RPMI7951 (cell line): ENCODE data around the gene CDC14B. TPM values are rescaled to one million over a fixed set of nuclear protein-coding genes. Genes with fewer than 3 reads are reported as not detected.

ENCODE experiments used
- DNase-seq: peaks from one replicate; pipeline ENCODE4 v3.0.0-alpha.2; 2012; ENCODE audit warnings: low read depth
- total RNA-seq: library from RNA; depleted of rRNA; stranded (reverse); fragments of >200 nt; shearing (Covaris generic); gene quantifications from 2 replicates; pipeline ENCODE4 v1.2.3, GENCODE V29; 2014

CDC14B gene
- total RNA-seq, 1 experiment from 2014 or later, result 15.5 TPM

DNA sequence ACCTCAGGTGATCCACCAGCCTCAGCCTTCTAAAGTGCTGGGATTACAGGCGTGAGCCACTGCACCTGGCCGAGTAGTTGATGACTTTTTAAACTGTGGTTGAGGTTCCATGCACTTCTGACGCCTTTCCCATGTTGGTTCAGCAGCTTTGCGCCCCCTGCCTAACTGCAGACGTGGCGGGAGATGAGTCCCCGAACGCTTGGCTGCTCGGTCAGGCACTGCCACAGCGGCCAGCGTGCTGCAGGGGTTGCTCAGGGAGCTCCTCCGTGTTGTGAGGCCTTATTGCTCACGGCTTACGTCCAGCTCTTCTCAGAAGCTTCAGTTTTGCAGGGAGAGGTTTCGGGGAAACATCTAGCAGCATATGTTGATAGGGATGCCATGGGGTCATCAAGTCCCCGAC, 134.4 kb downstream of the CDC14B start:
- DNase-seq, result no peak

DNA sequence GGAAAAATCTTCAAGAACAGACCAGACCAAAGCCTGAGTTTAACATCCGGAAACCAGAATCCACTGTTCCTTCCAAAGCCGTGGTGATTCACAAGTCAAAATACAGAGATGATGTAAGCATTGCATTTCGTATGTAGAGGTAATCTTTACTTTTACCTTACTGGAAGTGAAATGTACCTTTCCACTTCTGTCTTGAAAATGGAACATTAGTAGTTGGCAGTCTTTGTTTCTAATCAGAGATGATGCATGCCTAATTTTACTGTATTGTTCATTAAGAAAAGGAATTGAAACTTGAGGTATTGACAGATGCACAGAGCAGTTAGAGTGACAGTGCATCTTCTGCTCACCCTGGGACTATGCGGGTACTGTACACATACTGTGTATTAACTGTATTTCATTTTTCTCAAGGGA, 135.1 kb downstream of the CDC14B start:
- DNase-seq, result no peak

DNA sequence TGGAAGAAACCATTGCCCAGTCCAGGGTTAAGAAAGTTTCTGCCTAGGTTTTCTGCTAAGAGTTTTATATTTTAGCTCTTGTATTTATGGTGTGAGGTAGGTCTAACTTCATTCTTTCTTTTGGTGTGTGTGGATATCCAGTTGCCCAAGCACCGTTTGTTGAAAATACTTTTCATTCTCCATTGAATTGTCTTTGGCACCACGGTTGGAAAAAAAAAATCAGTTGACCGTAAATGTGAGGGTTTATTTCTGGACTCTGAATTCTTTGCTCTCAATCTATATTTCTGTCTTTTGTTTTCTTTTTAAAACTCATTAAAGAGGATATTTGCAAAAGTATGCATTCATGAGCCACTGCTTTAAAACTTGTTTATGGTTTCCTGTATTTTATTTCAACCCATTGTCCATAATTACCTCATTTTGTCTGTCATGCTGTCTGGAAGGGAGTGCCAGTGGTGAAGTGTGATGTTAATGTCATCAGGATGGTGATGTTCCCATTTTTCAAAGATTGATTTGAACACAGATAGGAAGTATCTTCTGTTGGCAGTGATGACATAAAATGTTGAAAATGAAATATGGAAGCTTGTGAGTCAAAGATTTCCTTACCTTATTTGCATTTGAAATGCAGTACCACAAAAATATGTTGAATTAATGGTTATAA, 135.8 kb downstream of the CDC14B start:
- DNase-seq, result no peak

DNA sequence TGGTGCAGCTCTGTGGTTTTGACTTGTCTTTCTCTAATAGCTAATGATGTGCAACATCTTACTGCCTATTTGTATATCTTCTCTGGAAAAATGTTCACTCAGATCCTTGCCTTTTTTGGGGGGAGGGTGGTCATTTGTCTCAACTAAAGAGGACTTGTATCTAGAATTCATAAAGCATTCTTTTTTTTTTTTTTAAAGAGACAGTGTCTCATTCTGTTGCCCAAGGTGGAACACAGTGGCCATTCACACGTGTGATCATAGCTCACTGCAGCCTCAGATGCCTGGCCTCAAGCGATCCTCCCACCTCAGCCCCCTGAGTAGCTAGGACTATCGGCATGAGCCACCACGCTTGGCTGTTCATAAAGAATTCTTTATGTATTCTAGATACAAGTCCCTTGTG, 136.4 kb downstream of the CDC14B start:
- DNase-seq, result no peak

DNA sequence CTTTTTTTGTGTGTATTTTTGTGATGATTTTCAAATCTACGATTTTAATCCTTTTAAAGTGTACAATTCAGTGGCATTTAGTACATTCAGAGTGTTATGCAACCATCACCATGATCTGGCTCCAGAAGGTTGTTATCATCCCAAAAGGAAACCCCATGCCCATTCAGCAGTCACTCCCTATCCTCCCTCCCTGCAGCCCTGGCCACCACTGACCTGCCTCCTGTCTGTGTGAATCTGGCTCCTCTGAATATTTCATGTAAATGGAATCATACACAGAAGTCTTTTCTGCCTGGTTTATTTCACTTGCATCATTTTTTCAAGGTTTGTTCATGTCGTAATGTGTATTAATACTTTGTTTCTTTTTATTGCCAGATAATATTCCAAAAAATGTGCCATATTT, 137.2 kb downstream of the CDC14B start:
- no peak for DNase-seq

DNA sequence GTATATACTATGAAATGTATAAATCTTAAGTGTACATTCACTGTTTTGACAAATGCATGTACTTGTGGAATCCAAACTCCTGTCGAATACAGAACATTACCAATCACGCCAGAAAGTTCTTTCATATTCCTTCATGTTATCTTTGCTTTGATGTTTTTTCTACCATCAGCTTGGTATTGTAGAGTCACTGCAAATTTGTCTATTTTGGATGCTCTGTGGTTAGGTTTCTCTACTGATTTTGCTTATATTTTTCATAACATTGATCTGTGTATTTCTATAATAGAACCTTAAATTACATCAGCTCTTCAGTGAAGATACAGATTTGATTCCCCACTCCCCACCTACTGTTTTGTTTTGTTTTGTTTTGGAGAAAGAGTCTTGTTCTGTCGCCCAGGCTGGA, 138.9 kb downstream of the CDC14B start:
- DNase-seq, result no peak

DNA sequence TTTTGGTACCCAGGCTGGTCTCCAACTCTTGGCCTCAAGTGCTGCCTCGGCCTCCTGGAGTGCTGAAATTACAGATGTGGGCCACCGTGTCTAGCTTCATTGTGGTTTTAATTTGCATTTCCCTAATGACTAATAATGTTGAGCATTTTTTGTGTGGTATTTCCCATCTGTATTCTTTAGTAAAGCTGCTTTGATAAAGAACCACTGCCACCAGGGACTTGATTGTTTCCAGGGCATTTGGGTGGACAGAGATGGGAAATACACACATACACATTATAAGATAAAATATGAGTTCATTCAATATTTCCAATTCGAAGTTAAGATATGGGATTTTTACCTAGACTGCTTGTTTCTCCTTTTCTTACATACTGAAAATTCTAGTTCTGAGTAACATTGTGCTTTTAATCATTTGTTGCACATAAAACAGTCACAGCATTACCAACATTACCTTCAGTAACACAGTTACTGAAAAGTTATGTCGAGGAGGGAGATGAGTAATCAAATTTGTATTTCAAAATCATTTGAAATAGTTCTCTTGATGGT, 140.7 kb downstream of the CDC14B start:
- DNase-seq, result peak; percentile 62

DNA sequence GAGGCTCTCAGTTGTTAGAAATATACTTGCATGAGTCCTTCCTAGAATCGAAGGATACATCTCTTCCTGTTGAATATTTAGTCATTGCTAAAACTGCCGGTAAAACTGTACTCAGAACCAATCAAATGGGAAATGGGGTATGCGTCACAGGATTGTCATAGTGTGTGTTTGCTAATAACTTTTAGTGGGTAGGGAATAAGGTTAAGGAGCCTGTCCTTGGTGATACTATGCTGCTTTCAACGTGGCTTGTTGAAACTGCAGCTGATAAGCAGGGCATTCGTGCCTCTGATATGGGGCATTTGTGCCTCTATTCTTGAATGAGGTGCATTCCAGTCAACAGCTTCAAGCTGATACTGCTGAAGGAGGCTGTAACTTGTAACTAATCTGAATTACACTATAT, 143.1 kb downstream of the CDC14B start:
- DNase-seq, result peak; percentile 47

DNA sequence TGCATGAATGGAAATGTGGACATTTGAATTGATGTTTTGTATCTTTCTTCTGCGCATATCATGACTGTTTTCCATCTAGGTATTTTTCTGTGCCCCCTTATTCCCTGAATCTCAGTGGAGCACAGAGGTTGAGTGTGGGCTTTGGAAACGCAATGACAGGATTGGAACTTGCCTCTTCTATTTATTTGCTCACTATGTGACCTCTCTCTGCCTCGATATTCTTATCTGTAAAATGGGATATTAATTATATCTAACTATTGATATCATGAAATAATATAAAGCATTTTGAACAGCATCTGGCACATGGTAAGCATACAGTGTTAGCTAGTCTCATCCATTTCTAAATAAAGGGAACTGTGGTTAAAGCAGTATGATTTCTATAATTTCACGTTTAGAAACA, 143.6 kb downstream of the CDC14B start:
- DNase-seq, result no peak

DNA sequence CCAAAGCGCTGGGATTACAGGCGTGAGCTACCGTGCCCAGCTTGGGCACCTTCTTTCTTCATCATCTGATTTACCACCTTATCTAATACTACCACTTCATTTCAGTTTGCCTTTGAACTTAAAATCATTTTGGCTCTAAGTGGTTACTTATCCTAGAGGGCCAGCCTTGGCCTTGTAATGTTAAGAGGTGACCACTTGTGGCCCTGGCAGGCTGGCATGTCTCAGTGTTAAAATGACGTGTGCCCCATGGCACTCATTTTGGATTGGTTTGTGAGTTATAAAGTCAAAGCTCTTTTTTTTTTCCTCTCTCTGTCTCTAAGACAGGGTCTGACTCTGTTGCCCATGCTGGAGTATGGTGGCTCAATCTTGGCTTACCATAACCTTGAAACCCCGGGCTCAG, 151.9 kb downstream of the CDC14B start:
- DNase-seq, result no peak

DNA sequence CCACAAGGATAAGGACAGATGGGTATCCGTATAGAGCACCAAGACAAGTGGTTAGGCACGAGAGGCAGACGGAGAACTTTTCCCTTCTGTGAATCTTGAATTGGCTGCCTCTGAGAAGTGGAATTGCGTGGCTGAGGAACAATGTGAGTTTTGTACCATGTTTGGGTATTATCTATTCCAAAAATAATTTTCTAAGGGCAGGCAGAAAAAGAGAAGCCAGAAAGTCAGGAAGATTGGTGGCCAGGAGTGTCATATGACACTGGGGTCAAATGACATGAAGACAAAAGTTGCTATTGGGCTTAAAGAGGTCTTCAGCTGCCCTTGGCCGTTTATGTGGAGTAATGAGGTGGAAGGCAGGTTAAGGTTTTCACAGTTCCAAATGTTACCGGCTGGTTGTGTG, 155.2 kb downstream of the CDC14B start:
- DNase-seq, result no peak

DNA sequence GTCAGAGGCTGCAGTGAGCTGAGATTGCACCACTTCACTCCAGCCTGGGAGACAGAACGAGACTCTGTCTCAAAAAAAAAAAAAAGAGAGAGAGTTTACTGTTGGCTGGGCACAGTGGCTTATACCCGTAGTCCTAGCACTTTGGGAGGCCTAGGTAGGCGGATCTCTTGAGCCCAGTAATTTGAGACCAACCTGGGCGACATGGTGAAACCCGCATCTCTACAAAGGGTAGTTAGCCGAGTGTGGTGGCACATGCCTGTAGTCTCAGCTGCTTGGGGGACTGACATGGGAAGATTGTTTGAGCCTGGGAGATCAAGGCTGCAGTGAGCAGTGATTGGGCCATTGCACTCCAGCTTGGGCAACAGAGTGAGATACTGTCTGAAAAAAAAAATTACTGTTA, 157.1 kb downstream of the CDC14B start:
- DNase-seq, result no peak

DNA sequence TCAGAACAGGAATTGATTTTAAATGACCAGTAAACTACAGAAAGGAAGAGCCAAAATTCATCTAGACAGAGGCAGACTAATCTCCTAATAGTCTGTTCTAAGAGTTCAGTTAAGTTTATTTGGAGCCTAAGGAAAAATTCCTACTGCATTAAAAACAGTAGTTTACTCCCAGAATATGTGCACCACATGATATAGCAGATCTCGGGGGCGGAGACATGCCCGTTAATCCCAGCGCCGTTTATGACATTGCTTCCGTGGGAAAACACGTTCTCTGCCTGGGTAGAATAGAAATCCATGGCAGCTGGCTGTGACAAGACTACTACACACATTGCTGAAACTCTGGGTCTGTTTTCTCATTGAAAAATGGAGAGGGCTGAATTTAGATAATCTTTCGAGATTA, 158.3 kb downstream of the CDC14B start:
- peak; percentile 60 for DNase-seq

DNA sequence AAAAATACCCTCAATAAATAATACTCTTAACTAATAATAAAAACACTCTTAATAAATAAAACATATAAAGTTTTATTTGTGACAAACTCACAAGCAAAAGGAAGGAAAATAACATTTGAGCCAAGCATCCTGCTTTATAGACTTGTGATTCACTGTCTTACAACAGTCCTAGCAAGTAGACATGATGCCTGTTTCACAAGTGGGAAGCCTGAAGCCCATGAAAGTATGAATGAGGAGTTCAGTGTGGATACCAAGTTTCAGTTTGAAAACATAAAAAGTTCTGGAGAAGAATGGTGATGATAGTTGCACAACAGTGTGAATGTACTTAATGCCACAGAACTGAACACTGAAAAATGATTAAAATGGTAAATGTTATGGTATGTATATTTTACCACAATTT, 158.8 kb downstream of the CDC14B start:
- peak; percentile 39 for DNase-seq

DNA sequence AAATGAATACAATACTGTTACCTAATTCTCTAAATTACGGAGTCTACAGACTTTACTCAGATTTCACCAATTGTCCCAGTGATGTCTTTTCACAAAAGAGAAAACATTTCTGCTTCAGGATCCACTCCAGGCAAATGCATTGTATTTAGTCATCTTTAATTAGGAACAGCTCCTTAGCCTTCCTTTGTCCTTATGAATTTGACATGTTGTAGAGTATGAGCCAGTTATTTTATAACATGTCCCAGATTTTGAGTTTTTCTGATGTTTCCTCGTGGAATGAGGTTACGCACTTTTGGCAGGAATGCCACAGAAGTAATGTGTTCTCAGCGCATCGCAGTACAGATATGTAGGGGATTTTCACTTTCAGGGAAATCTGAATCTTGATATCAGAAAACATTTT, 159.2 kb downstream of the CDC14B start:
- DNase-seq, result no peak

DNA sequence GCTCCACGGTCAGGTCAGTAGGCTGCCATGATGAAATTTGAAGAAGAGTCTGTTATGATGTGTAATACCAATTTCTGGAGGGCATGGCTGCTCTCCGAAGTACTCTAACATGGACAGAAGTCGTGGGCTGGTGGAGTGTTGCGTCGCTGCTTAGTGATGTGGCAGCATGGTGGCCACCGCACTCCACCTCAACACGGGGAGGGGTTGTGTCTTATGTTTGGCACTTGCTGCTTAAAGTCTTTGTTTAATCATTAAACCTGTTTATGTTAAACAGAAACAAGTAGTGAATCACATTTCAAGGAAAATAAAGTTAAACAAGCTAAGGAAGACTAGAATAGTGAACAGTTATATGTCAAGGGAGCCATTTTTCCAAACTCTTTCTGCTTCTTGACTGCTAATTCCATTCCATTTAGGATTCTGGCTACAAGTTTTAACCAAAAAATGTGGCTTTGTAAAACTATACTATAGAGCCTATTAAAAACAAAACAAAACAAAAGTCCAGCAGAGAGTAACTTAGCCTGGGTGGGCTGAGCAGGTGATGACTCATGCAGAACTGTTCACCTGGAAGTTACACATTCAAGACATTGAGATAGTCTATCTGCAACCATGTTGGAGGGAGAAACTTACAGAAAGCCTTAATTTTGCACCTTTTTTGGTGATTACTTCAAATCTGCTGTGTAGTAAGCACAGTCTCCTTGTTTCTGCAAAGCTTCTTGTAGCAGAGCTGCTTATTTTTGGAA, 160.2 kb downstream of the CDC14B start:
- DNase-seq, result no peak

DNA sequence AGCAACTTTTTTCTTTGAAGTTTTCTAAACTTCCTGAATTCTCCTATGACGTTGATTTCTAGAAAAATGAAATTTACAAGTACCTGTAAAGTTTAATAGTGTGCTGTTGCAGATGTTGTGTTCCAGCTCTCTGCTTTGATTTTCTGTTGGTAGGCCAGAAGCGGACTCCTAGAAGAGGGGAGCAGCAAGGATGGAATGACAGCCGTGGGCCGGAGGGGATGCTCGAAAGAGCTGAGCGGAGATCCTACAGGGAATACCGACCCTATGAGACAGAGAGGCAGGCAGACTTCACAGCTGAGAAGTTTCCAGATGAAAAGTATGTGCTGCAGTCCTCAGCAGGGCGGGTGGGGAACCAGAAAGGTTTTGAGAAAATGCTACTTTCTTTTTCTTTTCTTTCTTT, 161.4 kb downstream of the CDC14B start:
- no peak for DNase-seq

DNA sequence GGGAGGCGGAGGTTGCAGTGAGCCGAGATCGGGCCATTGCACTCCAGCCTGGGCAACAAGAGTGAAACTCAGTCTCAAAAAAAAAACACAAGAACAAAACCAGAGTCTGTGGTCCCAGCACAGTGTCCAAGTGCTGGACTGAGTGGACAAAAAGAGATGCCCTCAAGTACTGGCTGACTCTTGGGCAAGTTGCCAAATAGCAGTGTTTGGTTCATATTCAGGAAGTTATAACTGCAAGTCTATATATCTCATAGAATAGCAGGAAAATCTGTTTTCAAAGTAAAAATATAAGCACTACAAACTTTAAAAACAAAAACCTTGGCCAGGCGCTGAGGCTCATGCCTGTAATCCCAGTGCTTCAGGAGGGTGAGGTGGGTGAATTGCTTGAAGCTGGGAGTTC, 162.4 kb downstream of the CDC14B start:
- DNase-seq, result no peak

DNA sequence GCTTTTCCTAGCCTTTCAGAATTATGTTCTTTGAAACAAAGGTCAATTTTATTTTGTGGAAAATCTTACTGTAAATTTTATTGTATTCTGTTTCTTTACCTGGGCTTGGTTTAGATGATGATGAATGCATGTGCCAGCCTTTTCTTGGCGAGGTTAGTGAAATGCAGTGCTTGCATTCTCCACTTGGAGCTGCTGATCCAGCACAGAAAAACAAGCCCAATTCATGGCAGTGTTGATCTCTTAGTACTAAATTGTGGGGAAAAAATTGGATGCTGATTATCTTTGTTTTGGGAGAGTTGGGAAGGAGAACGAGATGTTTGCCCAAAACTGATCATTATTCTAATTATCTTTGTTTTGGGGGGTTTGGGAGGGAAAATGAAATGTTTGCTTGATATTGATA, 166.0 kb downstream of the CDC14B start:
- peak; percentile 41 for DNase-seq

DNA sequence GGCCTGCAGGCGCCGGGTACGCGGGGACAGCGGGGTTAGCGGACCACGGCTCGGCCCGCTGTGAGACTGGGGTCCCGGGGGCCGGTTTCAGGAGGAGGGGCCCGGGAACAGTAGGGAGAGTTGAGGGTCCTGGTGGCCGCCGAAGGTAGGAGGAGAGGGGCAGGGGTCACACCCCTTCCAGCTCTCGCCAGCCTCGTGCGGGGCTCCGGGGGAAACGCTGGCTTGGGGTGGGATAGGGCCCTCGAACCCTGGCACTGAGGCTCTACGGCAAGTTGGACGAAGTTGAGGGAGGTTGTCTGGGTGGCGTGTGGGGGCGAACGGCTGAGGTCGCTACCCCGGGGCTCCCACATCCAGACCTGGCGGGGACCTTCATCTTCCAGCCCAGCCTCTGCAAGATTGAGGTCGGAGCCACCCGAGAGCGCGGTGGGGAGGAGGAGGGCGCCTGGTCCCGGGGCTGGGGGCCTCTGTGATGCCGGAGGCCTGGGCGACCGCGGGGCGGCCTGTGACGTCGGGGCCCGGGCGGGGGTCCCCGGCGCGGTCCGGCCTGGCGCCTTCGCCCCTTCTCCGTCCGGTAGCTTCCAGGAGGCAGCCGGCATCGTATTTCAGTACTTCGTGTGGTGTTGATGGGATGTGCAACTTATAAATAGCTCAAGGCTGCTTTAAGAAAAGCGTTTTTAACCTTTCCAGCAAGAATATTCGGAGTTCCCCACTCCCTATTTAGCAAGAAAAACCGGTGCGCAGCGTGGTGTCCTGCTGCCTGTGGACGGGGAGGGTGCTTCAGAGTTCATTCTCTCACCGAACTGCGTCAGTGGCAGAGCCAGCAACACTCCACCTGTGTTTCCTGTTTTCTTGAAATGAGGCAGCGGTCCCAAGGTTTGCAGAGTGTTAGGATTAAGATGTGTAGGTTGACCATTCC, 168.8 kb downstream of the CDC14B start:
- peak; percentile 28 for DNase-seq
